B cell (primary cell): ENCODE measurements around the gene TGFBR1. TPM values are rescaled to one million over a fixed set of nuclear protein-coding genes. Genes with fewer than 3 reads are reported as not detected.
"Not testable (repeated sequence)": the region's sequence is repeated elsewhere in the genome, so short reads cannot be mapped to it uniquely, and the experiment has no call there.

Experiments
- ATAC-seq: fragments of 200-7000 bp; cut with Tn5 transposase; one replicate; pipeline ENCODE4 v1.10.0; 2021; ENCODE audit warnings: low read depth, mild to moderate bottlenecking, moderate number of reproducible peaks, moderate library complexity
- CTCF ChIA-PET: fragments of 350-600 bp; sonication (Branson Sonifier 250); formaldehyde crosslinking; loops from one replicate; lab custom pipeline; 2021; ENCODE audit warnings: antibody characterized with exemption, inconsistent platforms; lab: Charles Lee
- POLR2A ChIA-PET: fragments of 350-600 bp; sonication (Branson Sonifier 250); formaldehyde crosslinking; loops from one replicate; lab custom pipeline; 2021; ENCODE audit warnings: antibody characterized with exemption; lab: Charles Lee
- DNase-seq: peaks from one replicate; pipeline ENCODE4 v3.0.0; 2013
- H2AFZ ChIP-seq: 2 replicates; pipeline ENCODE4 v1.6.1; 2012; ENCODE audit warnings: mild to moderate bottlenecking, low read depth, low read length; ENCODE audit not compliant: insufficient read depth, poor library complexity, severe bottlenecking
- H3K27ac ChIP-seq, 2 donors: 1 replicate in 1 of 2; 2 replicates in 1 of 2; pipeline ENCODE4 v1.5.1; 2012 to 2013; ENCODE audit warnings: low read length in 2 of 2, mild to moderate bottlenecking in 2 of 2, moderate library complexity in 1 of 2
- H3K27me3 ChIP-seq, 4 experiments: fragments of 200-600 bp in 1 of 4; sonication (generic) in 1 of 4; replicated peaks in 1 of 4; 1 replicate in 2 of 4; 2 replicates in 2 of 4; pipeline versions ENCODE4 v1.6.1 to v1.7.0; 2013 to 2016; ENCODE audit warnings: low read length in 3 of 4, mild to moderate bottlenecking in 2 of 4, mixed read lengths in 1 of 4, moderate library complexity in 1 of 4; ENCODE audit not compliant: insufficient read depth in 4 of 4, control insufficient read depth in 3 of 4; ENCODE audit errors: control extremely low read depth in 1 of 4
- H3K36me3 ChIP-seq, 2 experiments: replicated peaks in 1 of 2; 1 replicate in 1 of 2; 2 replicates in 1 of 2; pipeline versions ENCODE4 v1.6.1 to v1.7.1; 2013; ENCODE audit warnings: low read length in 1 of 2; ENCODE audit not compliant: insufficient read depth in 2 of 2, control insufficient read depth in 1 of 2; ENCODE audit errors: control extremely low read depth in 1 of 2, extremely low read depth in 1 of 2
- H3K4me1 ChIP-seq, 2 donors: fragments of 200-600 bp in 1 of 2; sonication (generic) in 1 of 2; 1 replicate in 1 of 2; 2 replicates in 1 of 2; pipeline versions ENCODE4 v1.5.1 to v1.6.1; 2013 to 2017; ENCODE audit warnings: low read length in 2 of 2; ENCODE audit not compliant: control insufficient read depth in 2 of 2, insufficient read depth in 2 of 2
- H3K4me2 ChIP-seq: replicated peaks from 2 replicates; pipeline ENCODE3; 2012; ENCODE audit warnings: mild to moderate bottlenecking, low read depth, low read length; ENCODE audit not compliant: poor library complexity, severe bottlenecking
- H3K4me3 ChIP-seq, 5 experiments: fragments of 200-600 bp in 1 of 5; sonication (generic) in 1 of 5; 1 replicate in 3 of 5; 2 replicates in 2 of 5; pipeline versions ENCODE4 v1.5.1 to v1.7.0; 2011 to 2016; ENCODE audit warnings: low read length in 4 of 5, mild to moderate bottlenecking in 4 of 5, low read depth in 2 of 5, control low read depth in 1 of 5, moderate library complexity in 1 of 5; ENCODE audit not compliant: insufficient read depth in 1 of 5; ENCODE audit errors: control extremely low read depth in 1 of 5, extremely low read depth in 1 of 5
- H3K79me2 ChIP-seq: fragments of 200-600 bp; sonication (generic); one replicate; pipeline ENCODE4 v1.6.0; 2016; ENCODE audit warnings: low read length; ENCODE audit not compliant: control insufficient read depth, insufficient read depth
- H3K9ac ChIP-seq: fragments of 200-600 bp; sonication (generic); 2 replicates; pipeline ENCODE4 v1.6.1; 2017; ENCODE audit warnings: mild to moderate bottlenecking, low read length, moderate library complexity
- H3K9me3 ChIP-seq, 3 donors: one replicate each; pipeline versions ENCODE4 v1.6.1 to v1.7.1; 2013; ENCODE audit warnings: low read length in 2 of 3; ENCODE audit not compliant: control insufficient read depth in 2 of 3, insufficient read depth in 1 of 3; ENCODE audit errors: control extremely low read depth in 1 of 3
- H4K20me1 ChIP-seq: 2 replicates; pipeline ENCODE4 v1.6.0; 2012; ENCODE audit warnings: mild to moderate bottlenecking, low read length; ENCODE audit not compliant: insufficient read depth, control insufficient read depth, poor library complexity, severe bottlenecking
- H3K27ac Mint-ChIP-seq: one replicate; pipeline ENCODE4 v1.8.0; 2021; ENCODE audit warnings: mixed read lengths
- H3K27me3 Mint-ChIP-seq: one replicate; pipeline ENCODE4 v1.8.0; 2021; ENCODE audit warnings: mixed read lengths
- H3K4me1 Mint-ChIP-seq: one replicate; pipeline ENCODE4 v1.8.0; 2021; ENCODE audit warnings: mixed read lengths
- H3K4me3 Mint-ChIP-seq: one replicate; pipeline ENCODE4 v1.8.0; 2021; ENCODE audit warnings: mixed read lengths
- H3K9me3 Mint-ChIP-seq: one replicate; pipeline ENCODE4 v1.8.0; 2022; ENCODE audit warnings: mixed read lengths; ENCODE audit not compliant: insufficient read depth
- CTCF ChIP-seq: fragments of 200-600 bp; IDR thresholded peaks from one replicate; pipeline ENCODE4 v1.8.0; 2022; ENCODE audit warnings: antibody characterized with exemption, mild to moderate bottlenecking
- EZH2 ChIP-seq: IDR thresholded peaks from 2 replicates; pipeline ENCODE4 v1.6.1; 2012; ENCODE audit warnings: borderline replicate concordance, low read depth, mild to moderate bottlenecking, moderate library complexity, low read length; ENCODE audit not compliant: insufficient read depth, poor library complexity, severe bottlenecking
- WGBS: methylation state at CpG from one replicate; pipeline ENCODE4 v1.1.5; 2013; ENCODE audit warnings: missing lambda C conversion rate; ENCODE audit not compliant: insufficient coverage; 5-methylcytosine and 5-hydroxymethylcytosine counted together
- intact Hi-C: fragments of 100-400 bp; cut with micrococcal nuclease; formaldehyde crosslinking; loops from one replicate; pipeline ENCODE4 v1.10.0; 2022
- polyA plus RNA-seq: library from polyadenylated mRNA; depleted of rRNA; stranded (reverse); fragments of >200 nt; gene quantifications from 2 replicates; pipeline ENCODE4 v1.2.3, GENCODE V29; 2012
- total RNA-seq, 2 donors: library from RNA; stranded (reverse); fragments of 120-200 nt in 1 of 2; gene quantifications; 1 replicate in 1 of 2; 2 replicates in 1 of 2; pipeline versions ENCODE4 v1.2.3 to v1.2.4, GENCODE V29; 2013 to 2022

TGFBR1 gene
- total and polyA plus RNA-seq, 2 donors (not counting 1 experiment from before 2014, with no cell fraction given): 3.0 to 60.7 TPM

GRCh38 chr9:99095565-99095964, 9.3 kb upstream of the TGFBR1 start:
- H3K36me3 ChIP-seq: no peaks in the 10 kb centered on the region
- no CpG with 5 or more reads among the region's 3 CpGs for WGBS
- H3K4me1 ChIP-seq: no peaks in the 10 kb centered on the region
- H3K79me2 ChIP-seq: no peaks in the 10 kb centered on the region
- ATAC-seq: no peak
- Mint-ChIP-seq H3K27ac (no peak overlapping the region), H3K4me1 (no peaks in the 10 kb centered on the region), H3K9me3 (no peaks in the 10 kb centered on the region), H3K4me3 (no peak overlapping the region), H3K27me3 (no peaks in the 10 kb centered on the region)
- no peak overlapping the region for H3K4me3 ChIP-seq
- POLR2A ChIA-PET: no interaction called here
- no peak overlapping the region for H3K27ac ChIP-seq
- H3K4me2 ChIP-seq: no peak overlapping the region
- TF ChIP-seq CTCF (no peak), EZH2 (no peak)
- H3K27me3 ChIP-seq: no peaks in the 10 kb centered on the region
- DNase-seq: no peak
- intact Hi-C loops: no loop called here
- H4K20me1 ChIP-seq: no peaks in the 10 kb centered on the region
- CTCF ChIA-PET: interaction anchor here (0.8 kb wide), 1 partner anchor 37 kb away, joined by 3 read pairs; no protein-coding TSS in a partner anchor
- H3K9me3 ChIP-seq: no peaks in the 10 kb centered on the region
- no peak overlapping the region for H3K9ac ChIP-seq
- no peak overlapping the region for H2AFZ ChIP-seq

GRCh38 chr9:99096409-99096808, 8.5 kb upstream of the TGFBR1 start:
- Histone ChIP-seq H3K27ac (no peak overlapping the region), H3K4me2 (no peak overlapping the region), H2AFZ (no peak overlapping the region), H3K36me3 (no peaks in the 10 kb centered on the region), H3K4me3 (no peak overlapping the region), H3K4me1 (no peaks in the 10 kb centered on the region), H4K20me1 (no peaks in the 10 kb centered on the region), H3K79me2 (no peaks in the 10 kb centered on the region), H3K27me3 (no peaks in the 10 kb centered on the region), H3K9me3 (no peaks in the 10 kb centered on the region), H3K9ac (no peak overlapping the region)
- DNase-seq (no peak), ATAC-seq (no peak)
- POLR2A ChIA-PET: no interaction called here
- intact Hi-C loops: no loop called here
- WGBS: 100% methylated on average over 3 of the region's 3 CpGs
- Mint-ChIP-seq H3K4me3 (no peak overlapping the region), H3K9me3 (no peaks in the 10 kb centered on the region), H3K27ac (no peak overlapping the region), H3K4me1 (no peaks in the 10 kb centered on the region), H3K27me3 (no peaks in the 10 kb centered on the region)
- TF ChIP-seq EZH2 (no peak), CTCF (no peak)
- CTCF ChIA-PET: interaction anchor here (1.5 kb wide), 1 partner anchor 99 kb away, joined by 3 read pairs; no protein-coding TSS in a partner anchor

GRCh38 chr9:99099806-99100585, 4.9 kb upstream of the TGFBR1 start:
- H3K9me3 Mint-ChIP-seq, H4K20me1 ChIP-seq, H3K27ac ChIP-seq, H3K79me2 ChIP-seq, H3K4me3 Mint-ChIP-seq, ATAC-seq, H3K9me3 ChIP-seq, DNase-seq, intact Hi-C loops, H3K27ac Mint-ChIP-seq, H3K4me2 ChIP-seq, POLR2A ChIA-PET, H3K4me3 ChIP-seq, H3K4me1 Mint-ChIP-seq, H3K27me3 ChIP-seq, H3K27me3 Mint-ChIP-seq, H3K36me3 ChIP-seq, H3K9ac ChIP-seq, H3K4me1 ChIP-seq, H2AFZ ChIP-seq: not testable (repeated sequence)
- CTCF ChIA-PET: interaction anchor here (4.1 kb wide), 1 partner anchor 97 kb away, joined by 18 read pairs; no protein-coding TSS in a partner anchor
- 100% methylated on average over 2 of the region's 5 CpGs for WGBS
